Sigmoid colon (tissue), 4 donors: ENCODE results near the gene ABHD16B.

Source experiments
- POLR2AphosphoS5 ChIP-seq, 4 donors: sonication (generic); formaldehyde crosslinking; IDR thresholded peaks; one replicate each; pipeline ENCODE4 v1.6.1; 2017; ENCODE audit warnings: antibody characterized with exemption in 4 of 4
- TF ChIP-seq, protein P1 (sequence below), 4 experiments: fragments of 450-650 bp in 3 of 4; fragments of 200-600 bp in 1 of 4; IDR thresholded peaks; one replicate each; pipeline ENCODE4 v1.5.1; 2016 to 2019; ENCODE audit warnings: antibody characterized with exemption in 4 of 4, mild to moderate bottlenecking in 3 of 4, moderate library complexity in 2 of 4

DNA sequence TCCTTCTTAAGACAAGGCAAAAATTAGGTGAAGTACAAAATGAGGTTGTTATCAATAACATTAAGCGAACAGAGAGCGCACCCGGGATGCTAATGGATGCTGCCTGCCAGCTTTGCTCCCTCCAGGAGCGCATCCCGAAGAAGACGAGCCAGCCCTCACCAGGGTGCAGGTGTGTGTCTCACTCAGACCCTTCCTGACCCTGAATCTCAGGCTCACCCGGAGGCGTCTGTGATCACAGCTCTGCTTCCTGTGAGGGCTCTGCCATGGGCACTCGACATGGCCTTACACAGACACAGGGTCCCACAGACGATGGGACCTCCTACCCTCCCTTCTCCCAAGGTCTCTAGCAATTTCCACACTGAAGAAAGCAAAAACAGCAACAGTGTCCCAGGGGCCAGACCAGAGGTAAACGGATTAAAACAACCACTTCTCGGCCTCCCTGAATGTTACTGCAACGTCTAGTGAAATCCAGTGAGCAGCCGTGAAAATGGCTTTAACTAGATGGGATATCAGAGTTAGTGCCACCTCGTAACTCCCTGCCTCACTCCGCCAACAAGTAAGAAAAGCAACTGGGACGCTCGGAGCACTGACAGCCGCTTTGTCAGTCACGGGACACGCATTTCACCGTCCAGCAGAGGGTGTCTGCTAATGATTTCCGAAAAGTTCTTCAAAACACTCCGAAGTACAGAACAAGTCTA, 41.9 kb upstream of the ABHD16B start:
- TF ChIP-seq, protein P1, sequence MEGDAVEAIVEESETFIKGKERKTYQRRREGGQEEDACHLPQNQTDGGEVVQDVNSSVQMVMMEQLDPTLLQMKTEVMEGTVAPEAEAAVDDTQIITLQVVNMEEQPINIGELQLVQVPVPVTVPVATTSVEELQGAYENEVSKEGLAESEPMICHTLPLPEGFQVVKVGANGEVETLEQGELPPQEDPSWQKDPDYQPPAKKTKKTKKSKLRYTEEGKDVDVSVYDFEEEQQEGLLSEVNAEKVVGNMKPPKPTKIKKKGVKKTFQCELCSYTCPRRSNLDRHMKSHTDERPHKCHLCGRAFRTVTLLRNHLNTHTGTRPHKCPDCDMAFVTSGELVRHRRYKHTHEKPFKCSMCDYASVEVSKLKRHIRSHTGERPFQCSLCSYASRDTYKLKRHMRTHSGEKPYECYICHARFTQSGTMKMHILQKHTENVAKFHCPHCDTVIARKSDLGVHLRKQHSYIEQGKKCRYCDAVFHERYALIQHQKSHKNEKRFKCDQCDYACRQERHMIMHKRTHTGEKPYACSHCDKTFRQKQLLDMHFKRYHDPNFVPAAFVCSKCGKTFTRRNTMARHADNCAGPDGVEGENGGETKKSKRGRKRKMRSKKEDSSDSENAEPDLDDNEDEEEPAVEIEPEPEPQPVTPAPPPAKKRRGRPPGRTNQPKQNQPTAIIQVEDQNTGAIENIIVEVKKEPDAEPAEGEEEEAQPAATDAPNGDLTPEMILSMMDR (IDR thresholded peaks at IDR 0.05): peak in 2 of 4 experiments; percentile 5 to 9
- no peak for TF ChIP-seq POLR2AphosphoS5 (IDR thresholded peaks at IDR 0.05)
